Measurements from ENCODE around the gene FNDC3B.
"Not testable (repeated sequence)": the region's sequence is repeated elsewhere in the genome, so short reads cannot be mapped to it uniquely, and the experiment has no call there.

Gene FNDC3B

DNA sequence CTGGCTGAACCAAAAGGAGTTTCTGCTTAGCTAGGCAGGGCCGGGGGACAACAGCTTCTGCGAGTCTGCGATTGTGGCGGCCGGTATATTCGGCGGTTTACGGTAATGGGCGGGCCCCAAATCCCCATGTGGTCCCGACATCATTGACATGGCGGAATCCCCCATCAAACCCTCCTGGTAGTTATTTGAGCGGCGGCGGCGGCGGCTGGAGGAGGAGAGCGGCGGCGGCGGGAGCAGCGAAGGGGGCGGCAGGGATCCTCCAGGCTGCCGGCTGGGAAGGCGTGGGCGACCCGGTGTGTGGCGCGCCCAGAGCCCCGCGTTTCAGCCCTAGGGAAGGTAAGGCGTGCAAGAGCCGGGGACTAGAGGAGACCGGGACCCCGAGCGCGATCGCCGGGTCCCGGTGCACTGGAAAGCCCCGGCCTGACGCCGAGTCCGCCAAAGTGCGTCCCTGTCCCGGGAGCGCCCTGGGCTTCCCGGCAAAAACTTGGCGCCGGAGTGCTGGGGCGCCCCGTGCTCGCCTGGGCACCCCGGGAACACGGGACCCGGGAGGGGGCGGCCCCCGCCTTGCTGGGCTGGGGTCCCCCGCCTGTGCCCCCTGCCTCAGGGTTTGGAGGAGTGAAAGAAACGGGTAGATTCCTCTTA is at the start of gene FNDC3B:
TSS of gene FNDC3B (plus strand) at position 143 of the 642 bp plus-strand sequence. CDS start 72,902 bp downstream, outside the sequence.
- DNase-seq: peak; percentile 94

DNA sequence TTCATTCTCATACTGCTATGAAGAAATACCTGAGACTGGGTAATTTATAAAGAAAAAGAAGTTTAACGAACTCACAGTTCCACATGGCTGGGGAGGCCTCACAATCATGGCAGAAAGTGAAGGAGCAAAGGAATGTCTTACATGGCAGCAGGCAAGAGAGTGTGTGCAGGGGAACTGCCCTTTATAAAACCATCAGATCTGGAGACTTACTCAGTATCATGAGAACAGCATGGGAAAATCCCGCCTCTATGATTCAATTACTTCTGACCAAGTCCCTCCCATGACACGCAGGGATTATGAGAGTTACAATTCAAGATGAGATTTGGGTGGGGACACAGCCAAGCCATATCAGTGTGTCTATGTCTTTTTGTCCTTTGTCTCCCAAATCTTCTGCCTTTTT is 49.1 kb upstream of the FNDC3B start:
- not testable (repeated sequence) for DNase-seq

DNA sequence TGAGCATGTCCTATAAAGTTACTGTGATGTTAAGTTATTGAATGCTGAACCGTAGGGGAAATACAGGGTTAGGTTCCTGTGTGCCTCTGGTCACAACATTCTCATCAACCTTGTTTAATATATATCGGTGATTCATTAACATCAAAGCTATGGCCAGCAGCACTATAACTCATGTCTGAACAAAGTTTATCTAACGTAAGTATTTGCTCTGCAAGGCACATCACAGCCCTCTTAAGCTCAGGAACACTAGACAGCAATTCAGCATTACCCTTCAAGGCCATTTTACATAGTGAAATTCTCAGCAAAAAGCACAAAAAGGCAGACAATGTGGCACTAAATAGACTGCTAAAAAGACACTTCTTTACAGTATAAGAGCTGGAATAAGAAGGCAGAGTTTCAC is 48.2 kb upstream of the FNDC3B start:
- DNase-seq: no peak

DNA sequence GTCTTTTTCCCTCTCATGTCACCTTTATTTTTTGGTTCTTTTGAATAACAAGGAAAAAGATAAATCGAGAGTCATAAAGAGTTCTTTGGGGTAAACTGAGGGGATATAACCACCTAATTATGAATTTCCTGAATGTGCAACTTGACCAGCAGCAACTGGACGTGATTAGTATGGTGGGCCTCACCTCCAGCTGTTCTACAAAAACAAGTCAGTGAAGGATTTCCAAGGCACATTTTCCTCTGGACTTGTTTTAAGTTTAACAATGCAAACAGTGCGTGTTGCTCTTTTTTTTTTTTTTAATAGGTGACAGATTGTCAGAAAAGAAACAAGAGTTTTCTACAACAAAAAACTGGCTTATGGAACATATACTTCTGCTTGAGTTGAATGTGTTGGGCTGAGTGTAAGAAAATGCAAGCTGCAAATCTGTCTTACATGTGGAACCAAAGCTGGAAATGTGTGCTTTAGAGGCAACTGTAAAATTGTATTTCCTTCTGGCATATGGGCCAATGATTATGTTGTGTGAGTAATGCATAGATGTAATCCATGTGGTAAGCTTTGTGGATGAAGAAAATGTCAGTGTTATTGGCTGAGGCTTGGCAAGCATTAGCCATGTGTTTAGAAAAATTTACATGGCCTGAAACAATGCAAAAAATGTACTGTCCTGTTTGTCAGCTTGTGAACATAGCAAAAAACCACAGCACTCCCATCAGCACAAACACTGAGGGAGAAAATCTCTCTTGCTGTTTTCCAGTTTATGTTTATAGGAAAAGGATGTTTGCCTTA is 44.5 kb upstream of the FNDC3B start:
- DNase-seq: no peak

DNA sequence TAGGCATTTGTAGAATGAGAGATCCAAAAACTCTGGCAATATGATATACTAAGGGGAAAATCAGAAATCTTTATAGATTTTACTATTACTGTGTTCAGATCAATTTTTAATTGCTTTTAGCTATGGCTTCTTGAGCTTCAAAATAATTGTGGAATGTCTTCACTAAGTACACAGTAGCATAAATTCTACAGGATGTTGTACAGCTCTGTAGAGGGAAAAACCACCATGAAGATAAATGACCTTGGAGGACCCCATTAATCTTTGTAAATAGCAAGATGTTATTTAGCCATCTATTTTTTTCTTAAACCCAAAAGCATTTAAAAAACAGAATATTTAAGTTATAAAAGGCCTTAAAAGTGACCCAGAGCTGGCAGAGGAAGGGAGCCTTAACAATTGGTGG is 43.9 kb upstream of the FNDC3B start:
- DNase-seq: no peak

DNA sequence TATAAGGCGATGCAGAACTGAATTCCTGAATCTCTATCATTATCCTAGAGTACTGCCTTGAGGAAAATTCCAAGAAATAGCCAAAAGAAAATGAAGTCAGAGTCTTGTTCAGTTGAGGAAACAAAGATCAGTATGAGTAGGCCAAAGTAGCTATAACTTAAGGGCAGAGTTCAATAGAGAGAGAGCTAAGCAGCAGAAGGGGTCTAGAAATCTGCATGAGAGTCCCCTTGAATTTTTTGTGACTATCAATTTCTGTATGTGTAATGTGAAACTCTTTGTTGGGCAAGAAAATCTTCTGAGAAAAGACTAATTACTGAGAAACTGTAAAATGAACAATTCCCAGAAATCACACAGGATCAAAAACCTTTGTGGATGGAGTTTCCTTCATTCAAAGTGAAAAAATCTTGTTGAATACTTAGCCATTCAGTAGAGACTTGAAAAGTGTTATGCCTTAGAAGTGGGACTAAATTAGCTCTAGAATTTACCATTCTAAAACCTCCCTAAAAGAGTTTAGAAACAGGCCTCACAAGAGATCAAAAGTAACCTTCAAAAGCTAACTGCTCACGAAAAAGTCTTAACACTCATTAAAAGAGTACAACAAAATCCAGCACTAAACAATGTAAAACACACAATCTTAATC is 43.1 kb upstream of the FNDC3B start:
- no peak for DNase-seq

DNA sequence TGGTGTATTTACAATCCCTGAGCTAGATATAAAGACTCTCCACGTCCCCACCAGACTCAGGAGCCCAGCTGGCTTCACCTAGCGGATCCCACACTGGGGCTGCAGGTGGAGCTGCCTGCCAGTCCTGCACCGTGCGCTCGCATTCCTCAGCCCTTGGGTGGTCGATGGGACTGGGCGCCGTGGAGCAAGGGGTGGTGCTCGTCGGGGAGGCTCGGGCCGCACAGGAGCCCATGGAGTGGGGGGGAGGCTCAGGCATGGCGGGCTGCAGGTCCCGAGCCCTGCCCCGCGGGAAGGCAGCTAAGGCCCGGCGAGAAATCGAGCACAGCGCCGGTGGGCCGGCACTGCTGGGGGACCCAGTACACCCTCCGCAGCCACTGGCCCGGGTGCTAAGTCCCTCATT is 40.6 kb upstream of the FNDC3B start:
- DNase-seq: not testable (repeated sequence)

DNA sequence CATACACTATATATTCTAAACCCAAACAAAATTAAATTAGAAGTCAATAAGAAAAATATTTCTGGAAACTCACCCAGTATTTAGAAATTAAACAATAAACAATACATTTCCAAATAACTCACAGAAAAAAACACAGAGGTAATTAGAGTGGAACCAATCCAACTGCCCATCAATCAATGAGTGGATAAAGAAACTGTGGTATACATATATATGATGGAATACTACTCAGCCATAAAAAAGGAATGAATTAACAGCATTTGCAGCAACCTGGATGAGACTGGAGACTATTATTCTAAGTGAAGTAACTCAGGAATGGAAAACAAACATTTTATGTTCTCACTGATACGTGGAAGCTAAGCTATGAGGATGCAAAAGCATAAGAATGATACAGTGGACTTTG is 37.8 kb upstream of the FNDC3B start:
- DNase-seq: not testable (repeated sequence)

DNA sequence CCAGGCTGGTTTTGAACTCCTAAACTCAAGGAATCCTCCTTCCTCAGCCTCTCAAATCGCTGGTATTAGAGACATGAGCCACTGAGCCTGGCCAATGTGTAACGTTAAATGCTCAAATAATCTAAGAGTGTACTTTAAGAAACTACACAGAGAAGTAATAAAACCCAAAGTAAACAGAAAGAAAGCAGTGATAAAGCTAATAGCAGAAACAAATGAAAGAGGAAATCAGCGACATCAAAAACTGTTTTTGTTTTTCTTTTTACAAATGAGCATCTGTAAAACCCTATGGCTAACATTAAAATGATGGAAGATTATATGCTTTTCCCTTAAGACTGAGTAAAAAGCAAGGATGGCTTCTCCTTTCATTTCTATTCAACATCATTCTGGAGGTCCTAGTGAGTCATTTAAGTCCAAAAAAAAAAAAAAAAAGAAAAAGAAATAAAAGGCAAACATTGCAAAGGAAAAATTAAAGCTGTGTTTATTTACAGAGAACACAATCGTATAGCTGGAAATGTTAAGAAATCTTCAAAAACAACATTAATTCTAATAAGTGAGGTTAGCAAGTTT is 36.8 kb upstream of the FNDC3B start:
- no peak for DNase-seq

DNA sequence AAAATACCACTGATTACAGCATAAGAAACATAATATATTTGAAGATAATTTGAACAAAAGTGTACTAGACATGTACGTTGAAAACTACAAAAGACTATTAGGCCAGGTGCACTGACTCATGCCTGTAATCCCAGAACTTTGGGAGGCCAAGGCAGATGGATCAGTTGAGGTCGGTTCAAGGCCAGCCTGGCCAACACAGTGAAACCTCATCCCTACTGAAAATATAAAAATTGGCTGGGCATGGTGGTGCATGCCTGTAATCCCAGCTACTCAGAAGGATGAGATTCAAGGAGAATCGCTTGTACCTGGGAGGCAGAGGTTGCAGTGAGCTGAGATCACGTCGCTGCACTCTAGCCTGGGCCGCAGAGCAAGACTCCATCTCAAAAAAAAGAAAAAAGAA is 36.2 kb upstream of the FNDC3B start:
- no peak for DNase-seq

DNA sequence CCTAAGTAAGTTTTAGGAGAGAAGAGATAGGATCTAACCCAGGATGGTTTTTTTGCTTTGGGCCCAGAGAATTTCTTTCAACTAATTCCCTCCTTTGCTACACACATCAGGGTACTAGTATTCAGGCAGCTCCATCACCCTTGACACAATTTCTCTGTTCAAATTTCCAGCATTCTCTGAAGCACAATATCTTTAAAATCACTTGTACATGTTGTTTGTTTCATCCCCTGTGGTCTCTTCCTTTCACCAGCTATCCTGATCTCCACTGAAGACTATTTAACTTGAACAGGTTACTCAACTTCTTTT is 32.4 kb upstream of the FNDC3B start:
- no peak for DNase-seq

DNA sequence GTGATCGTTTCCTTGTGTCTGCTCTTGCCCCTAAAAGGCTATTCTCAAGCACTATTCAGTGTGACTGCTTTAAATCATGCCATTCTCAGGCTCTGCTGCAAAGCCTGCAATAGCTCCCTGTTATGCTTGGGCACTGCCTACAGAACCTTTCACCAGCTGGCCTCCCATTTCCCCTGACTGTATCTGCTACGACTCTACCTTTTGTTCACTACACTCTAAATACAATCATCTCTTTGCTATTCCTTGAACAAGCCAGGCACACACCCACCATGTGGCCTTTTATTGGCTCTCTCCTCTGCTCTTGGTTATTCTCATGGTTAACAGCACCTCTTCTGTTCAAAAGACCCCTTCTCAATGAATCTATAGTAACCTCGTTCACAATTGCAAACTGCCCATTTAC is 29.6 kb upstream of the FNDC3B start:
- no peak for DNase-seq

DNA sequence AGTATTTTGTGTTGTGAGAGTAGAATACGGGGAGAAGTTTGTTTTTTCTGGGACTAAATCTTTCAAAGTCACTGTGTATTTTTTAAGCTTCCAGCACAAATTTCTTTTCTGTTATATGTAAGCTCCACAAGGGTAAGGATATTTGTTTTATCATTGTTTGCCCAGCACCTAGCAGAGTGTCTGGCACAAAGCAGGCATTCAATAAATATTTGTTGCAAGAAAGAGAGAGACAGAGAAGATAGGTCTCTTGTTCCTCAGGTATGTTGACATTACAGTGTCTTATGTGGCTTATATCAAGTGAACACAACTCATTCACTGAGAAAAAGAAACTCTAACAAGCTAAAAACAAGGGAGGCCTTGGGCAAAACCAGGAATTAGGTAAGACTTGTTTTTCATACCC is 26.6 kb upstream of the FNDC3B start:
- no peak for DNase-seq

DNA sequence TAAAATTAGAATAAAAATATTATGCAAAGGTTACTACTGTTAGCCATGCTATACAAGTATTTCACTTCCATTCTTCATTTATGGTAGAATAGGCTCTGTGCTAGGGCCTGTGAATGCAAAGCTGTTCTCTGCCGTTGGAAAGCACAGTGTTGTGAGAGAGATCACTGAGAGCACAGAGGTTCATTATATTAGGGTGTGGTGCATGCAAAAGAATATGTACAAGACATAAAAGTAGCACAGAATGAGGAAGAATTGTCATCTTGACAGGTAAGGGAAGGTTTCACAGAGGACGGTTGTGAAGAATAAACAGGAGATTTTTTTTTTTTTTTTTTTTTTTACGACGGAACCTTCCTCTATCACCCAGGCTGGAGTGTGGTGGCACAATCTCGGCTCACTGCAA is 25.2 kb upstream of the FNDC3B start:
- no peak for DNase-seq

DNA sequence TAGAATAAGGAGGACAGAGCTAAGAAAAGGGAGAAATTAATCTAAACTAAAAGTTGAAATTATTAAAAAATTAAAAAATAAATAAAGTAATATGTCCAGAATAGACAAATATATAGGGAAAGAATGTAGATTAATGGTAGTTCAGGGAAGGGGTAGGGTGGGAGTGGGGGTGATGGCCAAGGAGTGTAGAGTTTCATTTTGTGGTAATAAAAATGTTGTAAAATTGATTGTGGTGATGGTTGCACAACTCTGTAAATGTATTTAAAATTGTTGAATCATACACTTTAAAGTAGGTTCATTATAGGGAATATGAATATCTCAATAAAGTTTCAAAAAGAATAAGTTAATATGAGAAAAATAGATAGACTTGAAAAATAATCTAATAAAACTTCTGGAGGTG is 21.0 kb upstream of the FNDC3B start:
- DNase-seq: no peak

DNA sequence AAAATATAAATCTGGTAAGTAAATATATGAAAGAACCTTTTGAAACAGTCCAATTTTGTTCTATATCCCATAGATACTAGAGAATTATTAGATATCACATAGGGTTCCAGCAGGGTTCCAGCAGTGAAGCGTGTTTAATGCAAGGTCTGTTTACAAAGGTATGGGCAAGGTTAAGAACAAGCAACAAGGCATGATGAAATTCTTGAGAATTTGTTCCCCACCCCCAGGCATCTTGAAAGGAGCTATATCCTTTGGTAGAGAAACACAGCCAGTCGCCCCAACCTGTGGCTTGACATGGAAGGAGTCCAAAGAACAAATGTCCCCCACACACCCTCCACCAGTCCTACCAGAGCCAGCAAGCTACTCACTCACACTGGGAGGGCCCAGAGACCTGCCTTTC is 18.6 kb upstream of the FNDC3B start:
- no peak for DNase-seq

DNA sequence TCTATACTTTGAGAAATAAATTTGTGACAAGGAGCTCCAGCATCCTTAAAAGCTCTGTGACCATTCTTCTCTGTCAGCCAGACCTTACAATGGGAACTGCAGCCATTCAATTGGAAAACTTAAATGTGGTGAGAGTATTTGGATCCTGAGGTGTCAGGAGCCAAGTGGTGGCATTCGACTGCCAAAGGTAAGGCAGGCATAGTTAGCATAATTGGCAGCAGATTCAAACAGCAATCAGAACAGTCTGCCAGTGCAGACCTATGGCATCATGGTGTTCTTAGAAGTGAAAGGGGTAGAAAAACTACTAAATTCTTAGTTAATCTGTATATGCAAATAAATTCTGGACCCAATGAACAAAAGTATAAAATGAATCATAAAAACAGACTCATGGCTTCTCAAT is 18.2 kb upstream of the FNDC3B start:
- DNase-seq: no peak

DNA sequence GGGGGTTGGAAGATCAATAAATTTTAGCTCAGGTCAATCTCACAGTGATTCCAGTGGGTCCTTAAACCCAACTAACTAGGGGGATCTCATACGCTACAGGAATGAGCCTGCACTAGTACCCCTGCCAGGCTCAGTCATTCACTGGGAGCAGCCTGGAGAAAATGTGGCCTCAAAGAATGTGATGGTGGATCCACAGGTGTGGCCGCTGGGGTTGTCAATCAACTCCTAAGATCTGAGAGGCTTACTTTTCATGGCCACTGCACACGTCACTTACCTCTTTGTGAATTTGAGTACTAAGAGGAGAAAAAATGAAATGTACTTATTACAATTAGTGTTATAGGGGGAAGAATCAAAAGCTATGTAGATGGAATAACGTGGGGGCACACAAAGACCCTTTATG is 17.5 kb upstream of the FNDC3B start:
- no peak for DNase-seq

DNA sequence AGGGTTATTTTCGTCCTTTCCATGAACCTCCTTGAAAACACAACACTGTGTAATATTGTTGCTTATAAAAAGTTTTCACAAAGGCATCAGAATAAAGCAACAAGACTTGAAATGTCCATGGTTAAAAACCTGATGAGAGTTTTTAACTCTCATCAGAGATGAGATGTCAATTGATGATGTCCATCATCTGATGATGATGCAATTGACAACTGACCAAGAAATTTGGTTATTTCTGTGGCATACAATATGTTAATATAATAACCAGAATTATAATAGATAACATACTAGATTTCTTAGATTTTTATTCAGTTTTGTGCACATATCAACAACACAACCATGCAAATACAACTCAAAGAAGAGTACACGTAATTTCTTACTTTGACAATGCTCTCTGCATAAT is 15.5 kb upstream of the FNDC3B start:
- no peak for DNase-seq

DNA sequence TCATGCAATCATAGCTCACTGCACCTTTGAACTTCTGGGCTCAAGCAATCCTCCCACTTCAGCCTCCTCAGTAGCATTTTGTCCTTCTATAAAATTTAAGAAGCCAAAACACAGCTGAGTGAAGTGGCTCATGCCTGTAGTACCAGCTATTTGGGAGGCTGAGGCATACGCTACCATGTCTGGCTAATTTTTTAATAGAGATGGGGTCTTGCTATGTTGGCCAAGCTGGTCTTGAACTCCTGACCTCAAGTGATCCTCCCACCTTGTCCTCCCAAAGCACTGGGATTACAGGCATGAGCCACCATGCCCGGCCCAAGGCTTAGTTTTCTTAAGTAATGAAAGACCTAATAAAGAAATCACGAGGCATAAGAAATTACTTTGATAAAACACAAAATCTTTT is 14.7 kb upstream of the FNDC3B start:
- no peak for DNase-seq

DNA sequence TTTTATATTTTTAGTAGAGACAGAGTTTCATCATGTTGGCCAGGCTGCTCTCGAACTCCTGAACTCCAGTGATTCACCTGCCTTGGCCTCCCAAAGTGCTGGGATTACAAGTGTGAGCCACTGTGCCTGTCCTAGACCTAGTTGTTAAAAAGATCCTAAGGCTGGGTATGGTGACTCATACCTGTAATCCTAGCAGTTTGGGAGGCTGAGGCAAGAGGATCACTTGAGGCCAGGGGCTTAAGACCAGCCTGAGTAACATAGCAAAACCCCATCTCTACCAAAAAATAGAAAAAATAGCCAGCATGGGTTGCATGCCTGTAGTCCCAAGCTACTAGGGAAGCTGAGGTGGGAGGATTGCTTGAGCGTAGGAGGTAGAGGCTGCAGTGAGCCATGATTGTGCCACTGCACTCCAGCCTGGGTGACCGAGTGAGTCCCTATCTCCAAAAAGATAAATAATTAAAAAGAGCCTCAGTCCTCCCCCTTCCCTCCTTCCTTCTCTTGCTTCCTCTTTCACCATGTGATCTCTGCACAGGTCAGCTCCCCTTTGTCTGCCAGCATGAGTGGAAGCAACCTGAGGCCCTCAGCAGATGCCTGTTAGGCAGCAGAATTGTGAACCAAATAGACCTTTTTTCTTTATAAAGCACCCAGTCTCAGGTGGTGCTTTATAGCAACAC is 9.8 kb upstream of the FNDC3B start:
- DNase-seq: no peak

DNA sequence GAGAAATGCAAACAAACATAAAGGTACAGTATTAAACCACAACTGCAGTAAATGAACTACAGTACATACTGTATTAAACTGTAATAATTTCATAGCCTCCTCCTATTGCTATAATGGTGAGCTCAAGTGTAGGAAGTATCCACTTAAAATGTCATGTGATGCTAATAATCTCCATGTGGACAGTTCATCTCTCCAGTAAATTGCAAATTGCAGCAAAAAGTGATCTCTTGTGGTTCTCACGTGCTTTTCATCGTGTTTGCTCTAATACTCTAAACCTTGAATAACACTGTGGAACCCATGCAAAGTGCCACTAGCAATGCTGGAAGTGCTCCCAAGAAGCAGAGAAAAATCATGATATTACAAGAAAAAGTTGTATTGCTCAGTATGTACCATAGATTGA is 9.2 kb upstream of the FNDC3B start:
- no peak for DNase-seq

DNA sequence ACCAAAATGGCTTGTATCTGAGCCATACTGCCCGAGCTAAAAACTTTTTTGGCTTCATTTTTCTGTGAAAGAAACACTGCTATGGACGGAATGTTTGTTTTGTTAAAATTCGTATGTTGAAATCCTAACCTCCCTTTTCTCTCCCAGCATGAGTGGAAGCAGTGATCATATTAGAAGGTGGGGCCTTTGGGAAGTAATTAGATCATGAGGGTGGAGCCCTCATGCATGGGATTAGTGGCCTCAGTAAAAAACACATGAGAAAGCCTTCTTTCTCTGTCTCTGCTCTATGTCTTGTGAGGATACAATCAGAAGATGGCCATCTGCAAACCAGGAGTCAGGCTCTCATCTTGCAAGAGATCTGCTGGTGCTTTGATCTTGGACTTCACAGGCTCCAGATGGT is 7.4 kb upstream of the FNDC3B start:
- no peak for DNase-seq

DNA sequence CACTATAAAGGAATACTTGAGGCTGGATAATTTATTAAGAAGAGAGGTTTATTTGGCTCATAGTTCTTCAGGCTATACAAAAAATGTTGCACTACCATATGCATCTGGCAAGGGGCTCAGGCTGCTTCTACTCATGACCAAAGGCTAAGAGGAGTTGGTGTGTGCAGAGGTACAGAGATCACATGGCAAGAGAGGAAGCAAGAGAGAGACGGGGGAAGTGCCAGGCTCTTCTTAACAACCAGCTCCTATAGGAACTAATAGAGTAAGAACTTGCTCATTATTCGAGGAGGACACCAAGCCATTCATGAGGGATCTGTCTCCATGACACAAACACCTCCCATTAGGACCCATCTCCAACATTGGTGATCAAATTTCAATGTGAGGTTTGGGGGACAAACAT is 6.0 kb upstream of the FNDC3B start:
- no peak for DNase-seq
